H9 (cell line): ENCODE measurements around the gene MYCN. TPM values are rescaled to one million over a fixed set of nuclear protein-coding genes. Genes with fewer than 3 reads are reported as not detected.
A peak's percentile ranks its signal among the peaks of the same experiment; 100 is the strongest.

ENCODE experiments used
- DNase-seq: peaks from one replicate; pipeline ENCODE4 v3.0.0-alpha.2; 2017
- H2AFZ ChIP-seq: one replicate; pipeline ENCODE4 v1.6.1; 2013; ENCODE audit warnings: mild to moderate bottlenecking, low read length, control low read depth, moderate library complexity
- H2AK5ac ChIP-seq: 2 replicates; pipeline ENCODE4 v1.6.1; 2013; ENCODE audit warnings: low read length, control low read depth, mixed read lengths; ENCODE audit not compliant: insufficient read length
- H2BK120ac ChIP-seq: one replicate; pipeline ENCODE4 v1.6.1; 2013; ENCODE audit warnings: low read depth, mild to moderate bottlenecking, low read length, control low read depth, inconsistent platforms; ENCODE audit not compliant: poor library complexity, severe bottlenecking
- H2BK12ac ChIP-seq: 2 replicates; pipeline ENCODE4 v1.6.1; 2013; ENCODE audit warnings: low read length, control low read depth, mixed read lengths, low read depth; ENCODE audit not compliant: insufficient read length
- H2BK15ac ChIP-seq: 2 replicates; pipeline ENCODE4 v1.6.1; 2013; ENCODE audit warnings: low read depth, low read length, control low read depth
- H2BK20ac ChIP-seq: one replicate; pipeline ENCODE4 v1.6.1; 2013; ENCODE audit warnings: low read depth, mild to moderate bottlenecking, low read length, control low read depth, inconsistent platforms; ENCODE audit not compliant: poor library complexity, severe bottlenecking
- H2BK5ac ChIP-seq: 2 replicates; pipeline ENCODE4 v1.6.1; 2013; ENCODE audit warnings: low read length, control low read depth, mixed read lengths; ENCODE audit not compliant: insufficient read length
- H3K14ac ChIP-seq: 2 replicates; pipeline ENCODE4 v1.6.1; 2013; ENCODE audit warnings: low read length, control low read depth; ENCODE audit not compliant: insufficient read depth
- H3K18ac ChIP-seq: 2 replicates; pipeline ENCODE4 v1.6.1; 2013; ENCODE audit warnings: low read depth, mild to moderate bottlenecking, mixed read lengths, low read length, control low read depth; ENCODE audit not compliant: insufficient read length
- H3K23ac ChIP-seq: 2 replicates; pipeline ENCODE4 v1.6.1; 2013; ENCODE audit warnings: low read length, control low read depth, mixed read lengths, low read depth; ENCODE audit not compliant: insufficient read length
- H3K23me2 ChIP-seq: 2 replicates; pipeline ENCODE4 v1.6.1; 2013; ENCODE audit warnings: low read depth, mild to moderate bottlenecking, mixed read lengths, low read length, control low read depth; ENCODE audit not compliant: insufficient read length, poor library complexity, severe bottlenecking
- H3K27ac ChIP-seq: 2 replicates; pipeline ENCODE4 v1.5.1; 2013; ENCODE audit warnings: low read length, control low read depth, mixed read lengths, low read depth; ENCODE audit not compliant: insufficient read length
- H3K27me3 ChIP-seq: 2 replicates; pipeline ENCODE4 v1.6.1; 2013; ENCODE audit warnings: low read length, control low read depth, inconsistent platforms; ENCODE audit not compliant: insufficient read depth
- H3K4ac ChIP-seq: 2 replicates; pipeline ENCODE4 v1.6.1; 2013; ENCODE audit warnings: low read depth, mild to moderate bottlenecking, control low read depth, inconsistent platforms, low read length, moderate library complexity
- H3K4me1 ChIP-seq: 2 replicates; pipeline ENCODE4 v1.6.1; 2013; ENCODE audit warnings: low read length, control low read depth, inconsistent platforms; ENCODE audit not compliant: insufficient read depth
- H3K4me2 ChIP-seq: 2 replicates; pipeline ENCODE4 v1.6.1; 2013; ENCODE audit warnings: low read length, control low read depth, mixed read lengths; ENCODE audit not compliant: insufficient read length, insufficient read depth
- H3K56ac ChIP-seq: 2 replicates; pipeline ENCODE4 v1.6.1; 2013; ENCODE audit warnings: low read depth, mild to moderate bottlenecking, mixed read lengths, low read length, control low read depth; ENCODE audit not compliant: insufficient read length
- H3K79me1 ChIP-seq: 2 replicates; pipeline ENCODE4 v1.6.1; 2013; ENCODE audit warnings: low read depth, mild to moderate bottlenecking, moderate library complexity, low read length, control low read depth, inconsistent platforms; ENCODE audit not compliant: insufficient read depth, poor library complexity, severe bottlenecking
- H3K79me2 ChIP-seq: 2 replicates; pipeline ENCODE4 v1.6.1; 2013; ENCODE audit warnings: low read length, control low read depth, inconsistent platforms; ENCODE audit not compliant: insufficient read depth
- H3K9ac ChIP-seq: 2 replicates; pipeline ENCODE4 v1.6.1; 2013; ENCODE audit warnings: low read length, control low read depth, mixed read lengths; ENCODE audit not compliant: insufficient read length; ENCODE audit errors: extremely low read depth
- H3K9me3 ChIP-seq: one replicate; pipeline ENCODE4 v1.6.1; 2013; ENCODE audit warnings: low read depth, low read length, inconsistent platforms; ENCODE audit not compliant: control insufficient read depth
- H3T11ph ChIP-seq: one replicate; pipeline ENCODE4 v1.6.1; 2013; ENCODE audit warnings: mild to moderate bottlenecking, low read length, control low read depth, inconsistent platforms
- H4K20me1 ChIP-seq: one replicate; pipeline ENCODE4 v1.6.1; 2013; ENCODE audit not compliant: control insufficient read depth, insufficient read length, insufficient read depth
- H4K5ac ChIP-seq: 2 replicates; pipeline ENCODE4 v1.6.1; 2013; ENCODE audit warnings: low read depth, mild to moderate bottlenecking, mixed read lengths, low read length, control low read depth; ENCODE audit not compliant: insufficient read length
- H4K8ac ChIP-seq: replicated peaks from 2 replicates; pipeline ENCODE4 v1.6.1; 2013; ENCODE audit warnings: low read length, control low read depth, mixed read lengths, low read depth; ENCODE audit not compliant: insufficient read length
- H4K91ac ChIP-seq: 2 replicates; pipeline ENCODE4 v1.6.1; 2013; ENCODE audit warnings: low read depth, mild to moderate bottlenecking, moderate library complexity, mixed read lengths, low read length, control low read depth; ENCODE audit not compliant: insufficient read length
- H3K27ac Mint-ChIP-seq, 3 experiments: 2 replicates in 2 of 3; 3 replicates in 1 of 3; pipeline ENCODE4 v1.8.0; 2020 to 2021; ENCODE audit warnings: mixed read lengths in 3 of 3, mild to moderate bottlenecking in 1 of 3, moderate library complexity in 1 of 3
- H3K27me3 Mint-ChIP-seq: 2 replicates; pipeline ENCODE4 v1.8.0; 2021; ENCODE audit warnings: low read depth, mild to moderate bottlenecking, moderate library complexity, mixed read lengths
- H3K36me3 Mint-ChIP-seq, 3 experiments: 2 replicates in 2 of 3; 3 replicates in 1 of 3; pipeline ENCODE4 v1.8.0; 2020 to 2021; ENCODE audit warnings: low read depth in 3 of 3, mixed read lengths in 3 of 3; ENCODE audit not compliant: insufficient read depth in 1 of 3
- H3K4me1 Mint-ChIP-seq, 2 experiments: 2 replicates each; pipeline ENCODE4 v1.8.0; 2020; ENCODE audit warnings: mixed read lengths in 2 of 2
- H3K4me3 Mint-ChIP-seq, 2 experiments: 2 replicates in 1 of 2; 3 replicates in 1 of 2; pipeline ENCODE4 v1.8.0; 2020 to 2021; ENCODE audit warnings: mild to moderate bottlenecking in 2 of 2, mixed read lengths in 2 of 2, moderate library complexity in 1 of 2
- H3K9me3 Mint-ChIP-seq, 2 experiments: 2 replicates in 1 of 2; 3 replicates in 1 of 2; pipeline ENCODE4 v1.8.0; 2020; ENCODE audit warnings: mild to moderate bottlenecking in 2 of 2, mixed read lengths in 2 of 2, moderate library complexity in 1 of 2
- CTCF ChIP-seq: fragments of 200-600 bp; sonication (generic); conservative IDR thresholded peaks from 3 replicates; pipeline ENCODE4 v1.8.0; 2021; ENCODE audit warnings: antibody characterized with exemption, mild to moderate bottlenecking
- WGBS: extraction: QIAGEN DNeasy Blood & Tissue Kit; methylation state at CpG from one replicate; pipeline ENCODE4 v1.1.7; 2013; ENCODE audit warnings: missing lambda C conversion rate, low lambda C conversion rate, mixed read lengths; ENCODE audit not compliant: insufficient read length; ENCODE audit errors: extremely low coverage; 5-methylcytosine and 5-hydroxymethylcytosine counted together
- total RNA-seq: library from RNA; stranded (reverse); gene quantifications from 2 replicates; pipeline ENCODE4 v1.2.1, GENCODE V29; 2021

MYCN gene
- total RNA-seq, 1 experiment from 2014 or later, result 100.0 TPM

GRCh38 chr2:15920696-15921095 is 19.7 kb upstream of the MYCN start:
- Histone ChIP-seq H2BK20ac (no peak overlapping the region), H4K91ac (no peak overlapping the region), H2AFZ (no peak overlapping the region), H2BK12ac (no peak overlapping the region), H3K23ac (no peak overlapping the region), H3K79me2 (no peaks in the 10 kb centered on the region), H2AK5ac (no peak overlapping the region), H4K5ac (no peak overlapping the region), H3K27me3 (no peaks in the 10 kb centered on the region), H3K23me2 (no peaks in the 10 kb centered on the region), H3K9ac (no peak overlapping the region), H4K8ac (no peak overlapping the region), H3K14ac (peak overlapping the region; percentile 12; the same call in 1 of the 2 replicates), H4K20me1 (no peaks in the 10 kb centered on the region), H3K4me2 (no peak overlapping the region), H2BK5ac (no peak overlapping the region), H3K27ac (no peak overlapping the region), H2BK120ac (no peak overlapping the region), H3K18ac (no peak overlapping the region), H3K9me3 (no peaks in the 10 kb centered on the region), H3K4ac (no peak overlapping the region), H3K4me1 (no peaks in the 10 kb centered on the region), H3K79me1 (no peaks in the 10 kb centered on the region), H3K56ac (no peak overlapping the region), H2BK15ac (no peak overlapping the region), H3T11ph (no peak overlapping the region)
- DNase-seq, result no peak
- peaks cover 6% of the 10 kb centered on the region for H3K27me3 Mint-ChIP-seq
- no peak overlapping the region for H3K4me3 Mint-ChIP-seq
- H3K36me3 Mint-ChIP-seq, result no peaks in the 10 kb centered on the region
- H3K27ac Mint-ChIP-seq, result no peak overlapping the region
- H3K4me1 Mint-ChIP-seq, result peaks cover 9 to 10% of the 10 kb centered on the region in 2 experiments
- TF ChIP-seq CTCF, result no peak
- WGBS, result no CpG with 5 or more reads among the region's 10 CpGs
- H3K9me3 Mint-ChIP-seq, result no peaks in the 10 kb centered on the region
